HG03108 (cell line): ENCODE measurements around the gene TRABD.
"Not testable (repeated sequence)": the region's sequence is repeated elsewhere in the genome, so short reads cannot be mapped to it uniquely, and the experiment has no call there.

ENCODE experiments used
- ATAC-seq: cut with Tn5 transposase; IDR thresholded peaks from one replicate; pipeline ENCODE4 v1.9.1; 2021; ENCODE audit warnings: moderate library complexity; ENCODE audit not compliant: unreplicated experiment

TRABD gene

GRCh38 chr22:50185375-50186087, at the start of gene TRABD:
Gene TRABD (plus strand): TSS chr22:50185913. CDS start chr22:50193061, 7,148 bp downstream.
- peak; percentile 23 for ATAC-seq

DNA sequence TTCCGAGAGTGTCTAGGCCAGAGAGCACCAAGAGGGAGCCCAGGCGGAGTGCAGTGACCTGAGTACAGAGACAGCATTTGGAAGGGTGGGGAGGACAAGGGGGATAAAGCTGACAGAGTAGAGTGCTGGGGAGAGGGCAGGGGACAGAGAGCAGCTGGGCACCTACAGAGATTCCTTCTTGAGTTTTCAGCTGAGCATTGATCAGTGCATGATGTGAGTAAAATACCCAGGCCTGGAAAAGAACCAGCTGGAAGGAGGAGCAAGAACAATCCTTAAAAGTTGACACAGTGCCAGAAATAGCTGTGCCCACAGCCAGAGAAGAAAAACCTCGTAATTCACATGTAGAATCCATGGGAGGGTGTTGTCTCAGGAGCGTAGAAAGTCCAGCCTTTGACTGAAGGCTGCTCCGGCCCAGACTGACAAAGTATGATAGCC, 49.1 kb upstream of the TRABD start:
- ATAC-seq, result no peak

DNA sequence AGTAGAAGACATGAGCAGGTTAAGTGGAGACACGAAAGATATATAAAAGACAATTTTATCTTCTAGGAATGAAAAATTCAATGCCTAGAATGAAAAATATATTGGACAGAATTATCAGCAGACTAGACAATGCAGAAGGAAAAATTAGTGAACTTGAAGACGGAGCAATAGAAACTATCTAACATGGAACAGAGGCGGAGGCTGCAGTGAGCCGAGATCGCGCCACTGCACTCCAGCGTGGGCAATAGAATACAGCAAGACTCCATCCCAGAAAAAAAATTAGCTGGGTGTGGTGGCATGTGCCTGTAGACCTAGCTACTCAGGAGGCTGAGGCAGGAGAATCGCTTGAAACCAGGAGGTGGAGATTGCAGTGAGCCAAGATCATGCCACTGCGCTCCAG, 48.4 kb upstream of the TRABD start:
- not testable (repeated sequence) for ATAC-seq

- no peak for ATAC-seq
Observed at GRCh38 chr22:50138041-50138440, 47.7 kb upstream of the TRABD start.

GRCh38 chr22:50138988-50139387, 46.7 kb upstream of the TRABD start:
- no peak for ATAC-seq

GRCh38 chr22:50139843-50140415, 45.8 kb upstream of the TRABD start:
- no peak for ATAC-seq

DNA sequence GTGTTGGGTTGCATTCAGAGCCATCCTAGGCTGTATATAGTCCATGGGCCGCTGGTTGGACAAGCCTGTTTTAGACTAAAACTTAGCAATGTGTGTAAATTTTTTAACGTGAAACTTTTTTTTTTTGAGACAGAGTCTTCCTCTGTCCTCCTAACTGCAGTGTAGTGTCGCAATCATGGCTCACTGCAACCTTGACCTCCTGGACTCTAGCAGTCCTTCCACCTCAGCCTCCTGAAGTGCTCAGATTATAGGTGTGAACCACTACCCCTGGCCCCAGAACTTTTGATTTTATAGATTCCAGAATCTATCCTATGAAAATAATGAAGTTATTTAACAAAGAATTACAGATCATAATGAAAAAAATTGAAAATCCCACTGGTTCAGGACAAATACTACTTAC, 45.1 kb upstream of the TRABD start:
- ATAC-seq, result no peak

DNA sequence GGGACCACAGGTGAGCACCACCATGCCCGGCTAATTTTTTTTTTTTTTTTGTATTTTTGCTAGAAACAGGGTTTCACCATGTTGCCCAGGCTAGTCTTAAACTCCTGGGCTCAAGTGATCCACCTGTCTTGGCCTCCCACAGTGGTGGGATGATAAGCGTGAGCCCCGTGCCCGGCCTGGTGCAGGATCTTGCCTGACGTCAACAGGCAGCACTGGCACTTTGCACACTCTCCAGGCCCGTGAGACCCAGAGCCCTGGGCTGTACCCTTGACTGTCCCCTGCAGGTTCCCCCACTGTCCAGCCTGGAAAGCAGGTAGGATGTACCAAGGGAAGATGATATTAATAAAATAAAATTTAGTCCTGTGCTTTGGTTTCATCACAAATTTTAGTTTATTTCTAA, 44.3 kb upstream of the TRABD start:
- ATAC-seq, result no peak

DNA sequence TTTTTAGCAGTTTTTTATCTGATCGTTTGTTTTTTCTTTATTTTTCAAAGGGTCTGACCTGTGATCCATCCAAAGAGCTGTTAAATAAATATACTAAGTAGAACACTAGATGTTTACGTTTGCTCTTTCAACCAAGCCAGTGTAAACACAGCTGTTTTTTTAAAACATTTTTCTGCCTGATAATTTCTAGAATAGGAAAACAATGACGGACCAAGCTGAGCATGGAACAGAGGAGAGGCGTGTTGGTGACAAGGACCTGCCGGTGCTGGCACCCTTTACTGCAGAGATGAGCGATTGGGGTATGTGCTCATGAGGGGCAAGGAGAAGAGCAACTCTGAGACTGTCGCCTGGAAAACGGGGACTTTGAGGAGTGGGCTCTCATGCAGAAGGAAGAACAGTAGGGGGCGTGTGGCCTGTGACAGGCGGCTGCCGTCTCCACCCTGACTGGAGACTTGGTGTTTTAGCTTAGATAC, 43.8 kb upstream of the TRABD start:
- no peak for ATAC-seq

DNA sequence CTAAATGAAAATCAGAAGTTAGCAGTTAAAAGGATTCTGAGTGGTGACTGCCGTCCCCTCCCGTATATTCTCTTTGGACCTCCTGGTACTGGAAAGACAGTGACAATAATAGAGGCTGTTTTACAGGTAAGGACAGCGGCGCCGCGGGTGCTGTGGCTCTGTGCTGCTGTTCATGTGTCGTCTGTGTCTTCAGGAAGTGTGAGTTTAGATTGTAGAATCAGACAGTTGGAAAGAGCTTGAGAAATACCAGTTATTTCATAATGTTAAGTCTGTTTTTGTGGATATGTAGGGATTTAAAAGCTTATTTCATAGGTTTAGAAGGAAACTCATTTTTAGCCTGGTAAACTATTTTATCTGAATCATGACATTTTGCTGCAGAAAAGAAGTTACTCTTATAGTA, 42.6 kb upstream of the TRABD start:
- no peak for ATAC-seq

- ATAC-seq, result no peak
Observed at GRCh38 chr22:50144005-50144614, 41.6 kb upstream of the TRABD start.

GRCh38 chr22:50145721-50146438, 39.8 kb upstream of the TRABD start:
- ATAC-seq, result no peak

GRCh38 chr22:50146439-50147238, 39.1 kb upstream of the TRABD start:
- ATAC-seq, result no peak

GRCh38 chr22:50147258-50148165, 38.2 kb upstream of the TRABD start:
- not testable (repeated sequence) for ATAC-seq

- no peak for ATAC-seq
Observed at GRCh38 chr22:50148166-50148500, 37.6 kb upstream of the TRABD start.

- ATAC-seq, result no peak
Observed at GRCh38 chr22:50148991-50149721, 36.6 kb upstream of the TRABD start.

GRCh38 chr22:50150161-50151129, 35.3 kb upstream of the TRABD start:
- no peak for ATAC-seq
